Subcutaneous abdominal adipose tissue (tissue), 5 donors: ENCODE data around the gene QDPR.

ENCODE experiments used
- H3K27ac ChIP-seq: one replicate; pipeline ENCODE4 v1.7.0; 2013; ENCODE audit warnings: low read depth, mild to moderate bottlenecking, inconsistent platforms, low read length, moderate library complexity
- H3K27me3 ChIP-seq, 5 donors: one replicate each; pipeline ENCODE4 v1.7.0; 2013; ENCODE audit warnings: low read length in 5 of 5, inconsistent platforms in 1 of 5; ENCODE audit not compliant: control insufficient read depth in 5 of 5, insufficient read depth in 4 of 5
- H3K36me3 ChIP-seq, 5 donors: one replicate each; pipeline ENCODE4 v1.7.0; 2013; ENCODE audit warnings: low read length in 5 of 5; ENCODE audit not compliant: control insufficient read depth in 5 of 5, insufficient read depth in 5 of 5
- H3K4me1 ChIP-seq, 5 donors: one replicate each; pipeline ENCODE4 v1.7.0; 2013; ENCODE audit warnings: low read length in 5 of 5, mild to moderate bottlenecking in 3 of 5, moderate library complexity in 1 of 5; ENCODE audit not compliant: control insufficient read depth in 5 of 5, insufficient read depth in 5 of 5
- H3K4me3 ChIP-seq, 5 donors: one replicate each; pipeline ENCODE4 v1.7.0; 2013; ENCODE audit warnings: low read length in 5 of 5, low read depth in 1 of 5
- H3K9ac ChIP-seq, 5 donors: one replicate each; pipeline ENCODE4 v1.7.0; 2013; ENCODE audit warnings: low read length in 5 of 5, mild to moderate bottlenecking in 4 of 5, moderate library complexity in 3 of 5
- H3K9me3 ChIP-seq, 5 donors: one replicate each; pipeline ENCODE4 v1.7.0; 2013; ENCODE audit warnings: low read length in 5 of 5; ENCODE audit not compliant: control insufficient read depth in 5 of 5
- donor health status: healthy.
- donor health status: healthy.
- donor health status: healthy.
- donor health status: healthy.
- donor health status: healthy.

Gene QDPR

DNA sequence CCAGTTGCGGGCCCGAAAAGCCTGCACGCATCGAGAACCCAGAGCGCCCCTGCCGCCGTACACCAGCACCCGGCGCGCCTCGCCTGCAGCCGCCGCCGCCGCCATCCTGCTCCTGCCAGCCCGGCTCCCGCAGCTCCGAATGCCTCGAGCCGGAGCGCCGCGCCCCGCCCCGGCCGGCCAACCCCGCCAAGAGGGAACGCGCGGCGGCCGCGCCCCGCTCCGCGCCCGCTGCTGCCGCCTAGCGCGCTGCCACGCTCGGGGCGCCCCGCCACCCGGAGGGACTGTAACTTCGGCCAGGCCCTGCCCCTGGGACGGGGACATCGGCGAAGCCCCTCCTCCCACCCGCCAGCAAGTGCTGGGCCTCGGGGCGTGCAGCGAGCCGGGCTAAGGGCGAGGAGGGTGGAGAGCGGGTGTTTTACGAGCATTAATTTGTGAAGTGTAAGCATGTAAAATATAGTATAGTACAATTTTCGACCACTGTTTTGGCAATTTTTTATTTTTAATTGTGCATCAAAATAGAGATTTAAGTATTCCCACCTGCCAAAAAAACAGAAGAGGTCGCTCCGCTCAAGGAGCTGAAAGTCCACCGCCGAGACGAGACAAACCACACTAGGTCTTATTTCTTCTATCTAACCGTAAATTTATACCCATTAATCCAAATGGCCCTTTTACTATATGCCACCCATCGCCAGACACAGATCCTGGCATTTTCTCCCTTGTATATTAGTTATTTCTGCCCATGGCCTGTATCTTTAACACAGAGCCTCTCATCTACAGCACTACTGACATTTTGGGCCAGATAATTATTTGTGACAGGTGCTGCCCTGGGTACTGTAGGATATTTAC is at the start of gene QDPR:
TSS of gene QDPR (minus strand) at position 141 of the 846 bp plus-strand sequence. CDS start at position 105, 36 bp downstream.
- peak within 1 kb of the TSS; percentile 90 for H3K27ac ChIP-seq
- peaks cover 0 to under 1% (median 0%) of the 10 kb centered on the region in 5 donors for H3K27me3 ChIP-seq
- H3K36me3 ChIP-seq = peaks cover 0 to 12% (median 6%) of the 10 kb centered on the region in 5 donors
- H3K4me1 ChIP-seq = peaks cover 4 to 31% (median 18%) of the 10 kb centered on the region in 5 donors
- H3K9ac ChIP-seq = peak within 1 kb of the TSS; percentile 75 to 94 (median 80)
- peak within 1 kb of the TSS; percentile 72 to 90 (median 79) for H3K4me3 ChIP-seq
- no peaks in the 10 kb centered on the region for H3K9me3 ChIP-seq

DNA sequence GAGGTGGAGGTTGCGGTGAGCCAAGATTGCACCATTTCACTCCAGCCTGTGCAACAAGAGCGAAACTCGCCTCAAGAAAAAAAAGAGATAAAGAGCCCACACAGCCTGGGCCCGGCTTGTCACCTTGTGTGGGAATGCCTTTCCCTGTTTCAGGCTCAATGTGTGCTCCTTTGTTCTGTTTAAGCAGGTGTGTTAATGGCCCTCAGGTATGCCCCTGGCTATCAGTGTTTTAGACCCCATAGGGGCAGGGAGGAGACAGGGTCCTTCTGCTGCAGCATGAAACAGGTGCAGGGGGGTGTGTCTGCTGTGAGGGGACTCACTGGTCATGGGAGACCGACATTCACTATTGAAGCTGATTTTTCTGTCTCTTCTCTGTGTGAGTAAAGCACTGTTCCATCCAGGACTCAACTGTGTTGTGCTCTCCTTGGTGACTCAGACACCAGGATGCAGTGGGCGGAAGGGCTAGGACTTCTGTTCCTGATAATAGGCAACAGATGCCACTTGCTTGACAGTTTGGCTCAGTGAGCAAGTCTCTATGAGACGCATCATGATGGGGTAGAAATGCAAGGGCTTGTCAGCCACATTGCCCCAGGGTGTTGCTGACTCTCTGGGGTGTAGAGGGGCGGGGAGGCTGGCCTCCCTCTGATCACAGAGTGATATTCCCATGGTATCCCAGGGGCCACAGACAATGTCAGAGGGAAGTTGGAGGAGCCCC is 49.5 kb upstream of the QDPR start:
- H3K4me1 ChIP-seq = no peaks in the 10 kb centered on the region
- no peak overlapping the region for H3K27ac ChIP-seq
- H3K9ac ChIP-seq = no peak overlapping the region
- no peak overlapping the region for H3K4me3 ChIP-seq
- no peaks in the 10 kb centered on the region for H3K9me3 ChIP-seq
- H3K27me3 ChIP-seq = no peaks in the 10 kb centered on the region
- no peaks in the 10 kb centered on the region for H3K36me3 ChIP-seq

DNA sequence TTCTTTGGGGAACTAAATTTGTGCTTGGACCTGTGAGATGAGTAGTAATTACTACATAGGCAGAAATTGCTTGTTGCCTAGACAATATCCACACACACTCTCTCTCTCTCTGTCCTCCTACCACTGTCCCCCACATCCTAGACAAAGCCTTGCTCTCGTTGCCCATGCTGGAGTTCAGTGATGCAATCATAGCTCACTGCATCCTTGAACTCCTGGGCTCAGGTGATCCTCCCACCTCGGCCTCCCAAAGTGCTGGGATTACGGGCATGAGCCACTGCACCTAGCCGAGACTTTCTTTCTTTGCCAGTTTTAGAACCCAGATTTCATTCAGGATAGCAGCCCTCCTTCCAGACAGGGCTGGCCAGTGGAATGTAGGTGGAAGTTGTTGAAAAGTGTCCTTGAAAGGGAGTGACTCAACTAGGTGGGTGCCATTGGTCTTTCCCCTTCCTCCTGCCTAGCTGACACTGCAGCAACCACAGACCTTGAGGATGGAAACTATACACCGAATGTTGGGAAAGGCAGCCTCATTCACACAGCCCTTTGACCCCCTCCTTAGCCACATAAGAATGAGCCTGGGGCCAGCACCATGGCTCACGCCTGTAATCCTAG is 48.3 kb upstream of the QDPR start:
- H3K27me3 ChIP-seq = peaks cover 0 to under 1% (median 0%) of the 10 kb centered on the region in 5 donors
- no peak overlapping the region for H3K27ac ChIP-seq
- no peak overlapping the region for H3K4me3 ChIP-seq
- no peaks in the 10 kb centered on the region for H3K36me3 ChIP-seq
- no peak overlapping the region for H3K9ac ChIP-seq
- no peaks in the 10 kb centered on the region for H3K4me1 ChIP-seq
- no peaks in the 10 kb centered on the region for H3K9me3 ChIP-seq

DNA sequence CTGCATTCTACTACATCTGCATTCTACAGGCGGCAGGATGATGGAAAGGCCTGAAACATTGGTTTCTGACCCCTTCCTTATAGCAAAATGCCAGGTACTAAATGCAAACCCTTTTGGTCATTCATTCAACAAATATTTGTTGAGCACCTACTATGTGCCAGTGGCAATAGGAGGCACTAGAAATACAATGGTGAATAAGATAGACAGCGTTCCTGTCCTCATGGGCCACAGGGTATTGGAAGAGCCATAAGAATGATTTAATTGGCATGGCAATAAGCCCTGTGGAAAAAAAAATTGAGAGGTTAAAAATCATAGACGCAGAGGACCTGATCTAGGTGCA is 47.8 kb upstream of the QDPR start:
- Histone ChIP-seq H3K27me3 (peaks cover 0 to 2% (median 0%) of the 10 kb centered on the region in 5 donors), H3K9me3 (no peaks in the 10 kb centered on the region), H3K36me3 (no peaks in the 10 kb centered on the region), H3K27ac (no peak overlapping the region), H3K9ac (no peak overlapping the region), H3K4me3 (no peak overlapping the region), H3K4me1 (no peaks in the 10 kb centered on the region)

DNA sequence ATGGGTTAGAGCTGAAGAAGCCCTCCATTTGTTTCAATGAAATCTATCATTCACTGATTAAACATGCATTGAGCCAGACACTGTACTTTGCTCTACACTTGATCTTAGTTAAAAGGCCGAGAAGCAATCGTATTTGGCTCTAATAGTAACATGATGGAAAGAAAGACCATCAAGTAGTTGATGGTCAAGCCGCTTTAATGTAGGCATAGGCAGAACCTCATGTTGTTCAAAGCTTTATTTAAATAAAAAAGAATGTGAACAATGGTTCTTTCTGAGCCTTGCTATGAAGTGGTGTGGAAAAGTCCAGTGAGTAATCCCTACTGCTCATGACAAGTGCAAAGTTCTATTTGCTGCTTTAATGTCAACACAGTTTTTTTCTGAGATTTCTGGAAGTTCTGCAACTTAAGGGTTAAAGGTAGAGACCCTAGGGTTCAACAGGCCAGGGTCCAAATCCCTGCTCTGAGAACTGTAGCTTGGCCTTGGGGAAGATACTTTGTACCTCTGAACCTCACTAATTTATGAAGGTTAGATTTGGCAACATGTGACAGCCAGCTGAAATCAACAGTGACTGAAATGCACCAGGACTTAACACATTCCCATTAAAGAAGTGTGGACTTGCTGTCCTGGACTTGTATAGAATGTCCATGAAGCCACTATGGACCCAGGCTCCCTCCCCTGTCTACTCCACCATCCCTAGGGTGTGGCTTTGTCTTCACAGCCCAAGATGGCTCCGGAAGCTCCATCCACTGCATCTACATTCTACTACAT is 47.2 kb upstream of the QDPR start:
- no peak overlapping the region for H3K4me3 ChIP-seq
- H3K27ac ChIP-seq = no peak overlapping the region

DNA sequence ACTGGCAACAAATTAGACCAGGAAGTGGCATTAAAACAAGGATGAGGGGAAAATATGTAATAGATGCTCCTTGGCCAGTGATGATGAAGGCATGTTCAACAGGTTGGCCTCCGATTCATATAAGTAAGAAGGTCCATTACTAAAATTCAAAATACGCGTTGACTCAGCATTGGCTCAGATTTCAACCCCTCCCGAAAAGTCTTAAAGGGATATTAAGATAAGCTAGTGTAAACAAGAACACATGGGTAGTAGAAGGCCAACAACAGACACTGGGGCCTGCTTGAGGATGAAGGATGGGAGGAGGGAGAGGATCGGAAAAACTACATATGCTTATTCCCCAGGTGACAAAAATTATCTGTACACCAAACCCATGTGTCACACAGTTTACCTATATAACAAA is 46.0 kb upstream of the QDPR start:
- no peak overlapping the region for H3K27ac ChIP-seq

More for the DNA sequence above, 47.2 kb upstream of the QDPR start:
- H3K27me3 ChIP-seq = peaks cover 0 to 2% (median 0%) of the 10 kb centered on the region in 5 donors
- H3K36me3 ChIP-seq = no peaks in the 10 kb centered on the region
- H3K4me1 ChIP-seq = no peaks in the 10 kb centered on the region
- no peaks in the 10 kb centered on the region for H3K9me3 ChIP-seq
- no peak overlapping the region for H3K9ac ChIP-seq

DNA sequence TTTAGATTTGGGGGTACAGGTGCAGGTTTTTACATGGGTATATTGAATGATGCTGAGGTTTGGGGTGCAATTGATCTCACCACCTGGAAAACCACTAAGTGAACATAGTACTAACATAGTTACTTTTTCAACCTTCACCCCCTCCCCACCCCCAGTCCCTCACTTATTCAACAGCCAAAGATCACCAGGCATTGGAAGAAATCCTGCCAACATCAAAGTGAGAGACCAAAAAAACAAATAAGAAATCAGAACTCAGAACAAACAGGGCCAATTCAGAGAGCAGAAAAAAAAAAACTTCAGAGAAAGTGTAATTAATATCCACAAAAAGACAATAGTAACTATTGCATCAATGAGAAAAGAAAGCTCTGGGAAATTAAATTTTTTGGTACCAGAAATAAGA is 44.6 kb upstream of the QDPR start:
- no peaks in the 10 kb centered on the region for H3K9me3 ChIP-seq
- no peaks in the 10 kb centered on the region for H3K4me1 ChIP-seq
- no peak overlapping the region for H3K4me3 ChIP-seq
- no peak overlapping the region for H3K9ac ChIP-seq
- H3K27me3 ChIP-seq = peaks cover 0 to 3% (median 0%) of the 10 kb centered on the region in 5 donors
- no peaks in the 10 kb centered on the region for H3K36me3 ChIP-seq
- H3K27ac ChIP-seq = no peak overlapping the region

More for the DNA sequence above, 46.0 kb upstream of the QDPR start:
- Histone ChIP-seq H3K4me3 (no peak overlapping the region), H3K27me3 (peaks cover 0 to 2% (median 0%) of the 10 kb centered on the region in 5 donors), H3K9me3 (no peaks in the 10 kb centered on the region), H3K36me3 (no peaks in the 10 kb centered on the region), H3K9ac (no peak overlapping the region), H3K4me1 (no peaks in the 10 kb centered on the region)

DNA sequence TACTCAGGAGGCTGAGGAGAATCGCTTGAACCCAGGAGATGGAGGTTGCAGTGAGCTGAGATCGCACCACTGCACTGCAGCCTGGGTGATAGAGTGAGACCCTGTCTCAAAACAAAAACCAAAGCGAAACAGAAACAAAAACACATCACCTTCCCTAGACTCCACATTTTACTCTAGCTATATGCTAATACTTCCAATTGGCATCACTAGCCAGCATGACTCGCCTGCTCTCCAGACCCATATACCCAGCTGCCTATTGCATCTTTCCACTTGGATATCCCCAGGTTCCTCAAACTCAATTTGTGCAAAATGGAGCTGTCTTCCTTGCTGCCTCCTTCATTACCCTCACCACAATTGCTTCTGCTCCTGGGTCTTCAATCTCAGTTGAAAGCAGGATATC is 42.7 kb upstream of the QDPR start:
- Histone ChIP-seq H3K9me3 (no peaks in the 10 kb centered on the region), H3K27ac (no peak overlapping the region), H3K9ac (no peak overlapping the region), H3K27me3 (peaks cover 0 to 3% (median 0%) of the 10 kb centered on the region in 5 donors), H3K4me1 (peaks cover 0 to 2% (median 0%) of the 10 kb centered on the region in 5 donors), H3K36me3 (no peaks in the 10 kb centered on the region), H3K4me3 (no peak overlapping the region)

DNA sequence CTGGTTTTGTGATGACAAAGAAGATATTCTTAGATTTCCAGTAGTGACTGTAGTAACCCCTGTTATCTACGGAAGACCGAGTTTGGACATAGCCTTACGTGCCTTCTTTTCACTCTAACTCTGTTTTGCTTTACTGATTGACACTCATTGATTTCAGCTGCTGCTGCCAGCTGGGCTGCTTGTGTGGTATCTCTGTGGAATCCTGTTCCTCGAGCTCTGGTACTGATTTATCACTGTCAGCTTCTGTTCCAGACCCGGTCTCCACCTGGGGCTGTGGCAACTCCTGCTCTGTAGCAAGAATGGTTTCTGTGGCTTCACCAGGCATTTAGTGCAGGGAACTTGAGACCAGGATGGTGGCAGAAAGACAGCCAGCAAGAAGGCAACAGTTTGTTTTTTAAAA is 40.5 kb upstream of the QDPR start:
- Histone ChIP-seq H3K9ac (no peak overlapping the region), H3K36me3 (no peaks in the 10 kb centered on the region), H3K9me3 (no peaks in the 10 kb centered on the region), H3K4me3 (no peak overlapping the region), H3K27ac (no peak overlapping the region), H3K27me3 (peaks cover 0 to 3% (median 0%) of the 10 kb centered on the region in 5 donors), H3K4me1 (peaks cover 0 to 3% (median 0%) of the 10 kb centered on the region in 5 donors)
